GDM1 (cell line): ENCODE results near the gene RADIL.

Source experiments
- DNase-seq: peaks from one replicate; lab custom pipeline; 2025; lab: John Stamatoyannopoulos, UW

Gene RADIL

DNA sequence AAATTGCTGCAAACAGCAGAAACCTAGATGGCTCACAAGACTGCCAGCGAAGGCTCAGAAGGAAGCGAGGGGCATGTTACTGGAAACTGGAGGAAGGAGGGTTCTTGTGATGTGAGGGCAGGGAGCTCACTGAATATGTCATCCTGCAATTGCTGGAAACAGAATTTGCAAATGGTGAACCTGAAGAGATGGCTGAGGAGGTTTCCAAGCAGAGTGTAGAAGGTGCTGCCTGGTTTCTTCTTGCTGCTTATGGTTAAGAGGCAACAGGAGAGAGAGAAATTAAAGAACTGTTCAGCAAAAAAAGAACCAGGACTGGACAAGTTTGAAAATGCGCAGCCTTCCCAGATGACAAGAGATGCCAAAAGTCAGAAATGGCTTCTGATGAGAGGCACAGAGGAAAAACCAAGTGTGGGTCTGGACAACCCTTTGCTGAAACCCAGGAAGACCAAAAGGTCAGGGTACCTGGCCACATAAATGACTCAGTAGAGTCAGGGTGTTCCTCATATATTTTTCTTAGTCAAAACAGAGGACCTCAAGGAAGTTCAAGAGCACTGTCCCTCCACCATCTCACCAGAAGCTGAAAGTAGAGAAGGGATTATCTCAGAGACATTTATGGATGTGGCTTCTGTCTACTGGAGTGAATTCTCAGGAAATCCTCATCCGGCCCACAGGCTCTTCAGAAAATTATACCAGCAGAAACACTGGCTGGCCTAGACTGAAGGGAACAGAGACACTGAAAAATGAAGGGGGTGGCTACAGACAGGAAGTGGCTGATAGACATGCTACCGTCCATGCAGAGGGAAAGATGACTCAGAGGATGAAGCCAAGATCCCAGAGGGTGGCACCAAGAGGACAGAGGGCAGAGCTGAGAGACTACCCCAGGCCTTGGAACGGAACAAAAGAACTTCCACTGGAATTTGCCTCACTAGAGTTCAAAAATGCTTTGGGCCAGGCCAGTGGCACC, 31.8 kb downstream of the RADIL start:
- DNase-seq, result peak; percentile 21

DNA sequence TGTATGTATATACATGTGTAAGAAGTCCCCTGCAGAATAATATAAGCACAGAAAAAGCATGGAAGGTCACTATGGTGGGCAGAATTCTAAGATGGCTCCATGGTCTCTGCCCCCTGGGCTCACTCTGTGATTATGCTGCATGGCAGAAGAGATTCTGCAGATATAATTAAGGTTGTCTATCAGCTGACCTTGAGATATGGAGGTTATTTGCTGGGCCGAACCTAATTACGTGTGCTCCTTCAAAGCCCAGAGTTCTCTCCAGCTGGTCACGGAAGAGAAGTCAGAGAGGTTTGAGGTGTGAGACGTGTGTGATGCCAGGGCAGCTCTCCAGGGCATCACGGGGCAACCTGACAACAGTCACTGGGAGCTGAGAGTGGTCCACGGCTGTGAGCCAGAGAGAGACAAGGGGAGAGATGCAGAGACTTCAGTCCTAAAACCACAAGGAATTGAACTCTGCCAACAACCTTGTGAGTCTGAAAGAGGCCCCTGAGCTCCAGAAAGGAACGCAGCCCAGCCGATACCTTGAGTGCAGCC, 33.2 kb downstream of the RADIL start:
- no peak for DNase-seq

DNA sequence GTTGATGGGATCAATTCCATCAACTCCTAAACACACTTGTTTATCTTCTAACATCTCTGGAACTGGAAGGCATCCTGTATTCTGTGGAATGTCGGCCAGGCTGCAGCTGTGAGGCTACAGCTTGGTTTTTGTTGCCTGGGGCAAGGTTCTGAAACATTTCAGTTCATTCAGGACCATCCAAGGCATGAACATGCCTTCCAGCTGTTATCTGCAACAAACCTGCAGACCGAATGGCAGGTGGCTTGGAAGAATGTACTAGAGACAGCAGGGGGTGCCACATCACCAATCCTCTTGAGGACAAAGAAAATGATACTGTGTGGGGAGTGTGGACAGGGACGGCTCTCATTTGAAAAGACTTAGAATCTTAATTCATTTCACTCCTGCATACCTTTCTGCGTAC, 34.1 kb downstream of the RADIL start:
- no peak for DNase-seq

DNA sequence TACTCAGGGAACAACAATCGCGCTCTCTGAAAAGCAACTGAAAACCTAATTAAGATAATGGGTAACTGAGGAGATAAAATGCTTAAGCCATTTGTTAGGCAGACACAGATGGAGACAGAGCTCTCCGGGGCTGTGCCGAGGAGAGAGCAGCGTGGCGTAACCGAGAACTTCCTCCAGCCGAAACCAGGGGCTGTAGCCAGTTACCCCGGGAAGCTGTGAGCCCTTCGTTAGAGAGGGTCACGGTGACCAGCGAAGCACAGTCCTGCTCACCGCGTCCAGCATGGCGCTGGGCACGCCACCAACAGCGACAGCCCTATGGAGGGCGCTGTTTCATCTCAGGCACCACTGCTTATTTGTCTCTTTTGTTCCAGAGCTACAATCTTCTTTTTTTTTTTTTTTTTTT, 37.8 kb downstream of the RADIL start:
- no peak for DNase-seq

DNA sequence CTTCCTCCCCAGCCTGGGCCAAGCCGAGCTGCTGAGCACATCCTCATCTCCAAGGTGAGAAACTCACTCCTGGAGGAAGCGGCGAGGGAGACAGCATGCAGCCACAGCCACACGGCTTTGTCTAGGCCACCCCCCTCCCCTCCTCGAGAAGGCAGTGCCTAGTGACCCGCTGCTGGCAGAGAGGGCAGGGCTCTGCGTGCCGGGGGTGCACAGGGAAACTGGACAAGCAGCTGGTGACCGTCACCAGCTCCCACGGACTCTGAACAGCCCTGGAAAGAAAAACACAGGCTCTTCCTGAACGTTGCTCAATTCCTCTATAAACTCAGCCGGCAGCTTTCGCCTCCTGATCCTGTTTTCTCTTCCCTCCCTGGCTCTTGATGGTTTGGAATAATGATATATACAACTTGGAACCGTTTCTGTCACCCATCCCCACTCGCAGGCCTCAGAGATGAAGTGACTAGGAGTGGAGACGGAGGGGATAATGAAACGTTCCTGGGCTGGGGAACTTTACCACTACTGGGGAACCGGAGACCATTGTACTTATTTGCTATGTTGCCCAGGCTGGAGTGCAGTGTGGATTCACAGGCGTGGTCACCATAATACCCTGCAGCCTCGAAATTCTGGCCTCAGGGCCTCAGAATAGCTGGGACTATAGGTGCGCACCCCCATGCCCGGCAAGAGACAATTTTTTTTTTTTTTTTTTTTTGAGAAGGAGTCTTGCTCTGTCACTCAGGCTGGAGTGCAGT, 41.0 kb downstream of the RADIL start:
- DNase-seq, result no peak

DNA sequence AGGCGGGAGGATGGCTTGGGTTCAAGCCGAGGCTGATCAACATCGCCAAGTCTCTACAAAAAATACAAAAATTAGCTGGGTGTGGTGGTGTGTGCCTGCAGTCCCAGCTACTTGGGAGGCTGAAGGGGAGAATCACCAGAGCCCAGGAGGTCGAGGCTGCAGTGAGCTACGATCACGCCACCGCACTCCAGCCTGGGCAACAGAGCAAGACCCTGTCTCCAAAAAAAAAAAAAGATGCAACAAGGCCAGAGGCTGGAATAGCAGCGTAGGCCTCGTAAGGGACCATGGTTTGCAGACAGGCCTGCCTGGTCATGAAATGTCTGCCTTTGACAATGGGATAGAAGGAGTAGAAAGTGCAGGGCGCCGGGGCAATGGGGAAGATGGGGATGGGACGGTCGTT, 41.7 kb downstream of the RADIL start:
- DNase-seq, result no peak

DNA sequence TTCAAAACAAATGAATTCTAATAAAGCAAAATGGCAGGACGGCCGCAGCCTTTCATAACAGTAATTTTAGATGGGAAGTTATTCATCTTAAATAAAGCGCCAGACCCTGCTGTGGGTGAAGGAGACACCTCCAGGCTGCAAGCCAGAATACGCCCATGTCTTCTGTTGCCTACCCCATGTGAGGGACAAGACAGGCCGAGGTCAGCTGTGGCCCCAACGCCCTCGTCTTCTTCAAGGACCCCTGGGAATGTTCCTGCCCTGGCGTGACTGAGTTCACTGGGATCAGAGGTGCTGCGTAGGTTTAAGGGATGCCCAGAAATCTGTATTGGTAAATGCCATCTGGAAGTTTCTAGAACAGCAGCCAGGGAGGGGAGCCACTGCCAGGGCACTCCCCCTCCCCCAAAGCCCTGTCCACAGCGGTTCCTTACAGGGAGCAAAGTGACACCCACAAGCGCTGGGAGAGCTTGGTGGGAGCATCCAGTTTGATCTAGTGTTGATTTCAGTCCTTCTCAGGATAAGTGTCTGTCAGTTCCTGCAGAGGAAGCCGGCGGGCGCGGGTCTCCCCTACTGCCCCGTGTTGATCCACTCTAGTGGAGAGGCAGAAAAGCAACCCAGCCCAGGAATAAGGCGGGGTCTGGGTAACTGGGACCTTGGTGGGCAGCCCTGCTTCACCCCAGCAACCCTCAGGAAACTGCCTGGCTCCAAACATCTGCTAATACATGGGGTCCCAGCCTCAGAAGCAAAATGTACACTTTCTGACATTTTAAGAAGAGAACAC, 42.3 kb downstream of the RADIL start:
- DNase-seq, result no peak

DNA sequence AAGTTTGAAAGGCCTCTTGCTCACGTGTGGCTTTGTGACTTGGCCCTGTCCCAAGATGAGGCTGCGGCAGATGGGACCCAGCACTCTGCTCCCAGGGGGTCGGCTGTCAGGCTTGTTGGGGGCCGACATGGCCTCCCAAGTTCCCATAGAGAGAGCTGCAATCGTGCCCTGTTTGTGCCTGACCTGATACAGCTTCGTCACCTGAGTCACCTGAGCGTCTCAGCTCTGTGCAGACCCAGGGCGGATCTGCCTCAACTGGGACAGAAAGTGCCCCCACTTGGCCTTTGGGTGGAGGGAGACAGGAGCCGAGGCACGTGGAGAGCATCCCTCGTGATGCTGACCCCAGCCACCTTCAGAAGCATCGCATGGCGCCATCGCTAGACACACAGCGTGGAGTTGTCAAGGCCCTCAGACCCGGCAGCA, 43.4 kb downstream of the RADIL start:
- no peak for DNase-seq

DNA sequence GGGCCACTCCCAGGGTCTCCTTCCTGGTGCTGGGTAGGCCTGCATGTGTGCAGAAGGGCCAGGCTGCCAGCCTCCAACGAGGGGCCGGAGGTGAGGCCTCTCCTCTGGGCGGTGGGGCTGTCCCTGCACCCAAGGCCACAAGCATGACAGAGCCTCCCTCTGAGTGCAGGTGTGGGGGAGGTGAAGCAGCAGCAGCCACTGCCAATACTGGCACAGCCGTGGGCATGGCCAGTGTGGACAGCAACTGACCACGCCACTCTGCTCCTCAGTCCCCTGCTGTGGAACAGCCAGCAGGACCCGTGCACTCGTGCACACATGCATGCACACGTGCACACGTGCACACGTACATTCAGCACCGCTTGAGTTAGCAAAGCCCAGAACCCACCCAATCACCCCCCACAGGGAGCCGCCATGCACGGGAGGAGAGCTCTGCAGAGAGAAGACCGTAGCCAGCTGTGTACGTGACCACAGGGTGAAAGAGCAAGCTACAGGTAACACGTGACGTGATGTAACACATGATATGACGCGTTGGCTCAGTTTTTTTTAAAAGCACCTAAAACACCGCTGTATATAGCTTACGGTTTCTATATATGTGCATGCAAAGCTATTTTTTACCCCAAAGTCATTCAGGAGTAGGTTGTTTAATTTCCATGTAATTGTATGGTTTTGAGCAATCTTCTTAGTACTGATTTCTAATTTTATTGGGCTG, 44.7 kb downstream of the RADIL start:
- no peak for DNase-seq

DNA sequence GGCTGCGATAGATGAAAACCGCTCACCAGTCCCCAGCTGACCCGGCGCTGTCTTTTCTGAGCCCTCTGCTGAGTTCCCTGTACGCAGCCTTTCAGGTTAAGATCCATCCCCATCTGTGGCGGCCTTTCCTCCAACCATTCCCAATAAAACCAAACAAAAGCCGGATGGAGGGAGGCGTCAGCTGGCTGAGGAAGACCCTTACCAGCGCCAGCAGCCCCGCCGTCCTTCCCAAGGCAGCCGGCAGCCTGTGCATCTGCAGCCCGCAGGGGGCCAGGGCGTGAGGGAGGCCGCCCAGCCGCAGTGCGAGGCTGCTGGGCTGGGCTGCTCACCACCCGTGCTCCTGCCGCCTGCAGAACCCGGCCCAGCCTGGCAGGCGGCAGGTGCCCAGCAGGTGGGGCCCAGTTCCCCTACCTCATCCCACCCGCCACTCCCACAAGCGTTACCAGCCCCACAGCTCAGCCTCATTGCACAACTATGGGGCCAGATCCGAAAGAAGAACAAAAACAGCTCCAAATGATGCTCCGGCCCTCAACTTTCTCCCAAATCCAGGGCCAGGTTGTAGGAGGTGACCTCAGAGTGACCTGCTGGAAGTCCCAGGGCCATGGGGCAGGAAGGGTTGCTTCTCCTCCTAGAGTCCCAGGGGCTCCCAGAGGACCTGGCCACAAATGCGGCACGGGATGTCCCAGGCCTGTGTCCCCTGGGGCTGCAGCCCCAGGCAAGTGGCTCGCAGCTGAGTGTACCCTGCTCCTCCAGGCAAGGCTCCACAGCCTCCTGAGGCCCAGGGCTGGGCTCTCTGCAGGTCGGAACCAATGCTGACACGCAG, 45.5 kb downstream of the RADIL start:
- DNase-seq, result no peak

DNA sequence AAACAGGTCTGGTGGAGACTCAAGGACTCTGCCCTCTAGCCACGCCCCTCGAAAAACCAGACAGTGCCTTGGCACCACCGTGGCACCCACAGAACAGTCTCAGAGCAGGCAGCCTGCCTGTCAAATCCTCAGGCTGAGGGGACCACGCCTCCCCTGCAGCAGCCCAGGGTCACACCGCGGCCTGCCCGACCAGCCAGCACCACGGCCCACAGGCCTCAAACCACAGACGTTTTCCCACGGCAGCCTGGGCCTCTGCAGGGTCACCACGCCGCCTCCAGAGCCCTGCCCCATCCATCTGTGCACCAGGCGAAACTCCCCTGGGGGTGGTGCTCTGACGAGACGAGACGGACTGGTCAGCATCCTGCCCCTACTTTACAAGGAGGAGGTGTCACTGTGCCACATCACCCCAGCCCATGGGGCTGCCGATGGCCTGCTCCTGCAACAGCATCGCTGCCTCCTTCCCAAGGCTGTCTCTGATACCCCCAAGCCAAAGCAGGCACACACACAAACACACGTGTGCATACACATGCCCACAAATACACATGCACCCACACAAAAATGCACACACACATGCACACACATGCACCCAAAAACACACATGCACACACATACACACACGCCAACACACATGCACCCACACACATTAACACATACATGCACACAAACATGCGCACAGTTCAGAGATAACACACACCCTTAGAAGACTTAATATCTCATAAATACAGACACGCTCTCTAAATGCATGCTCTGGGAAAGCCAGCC, 46.3 kb downstream of the RADIL start:
- no peak for DNase-seq

DNA sequence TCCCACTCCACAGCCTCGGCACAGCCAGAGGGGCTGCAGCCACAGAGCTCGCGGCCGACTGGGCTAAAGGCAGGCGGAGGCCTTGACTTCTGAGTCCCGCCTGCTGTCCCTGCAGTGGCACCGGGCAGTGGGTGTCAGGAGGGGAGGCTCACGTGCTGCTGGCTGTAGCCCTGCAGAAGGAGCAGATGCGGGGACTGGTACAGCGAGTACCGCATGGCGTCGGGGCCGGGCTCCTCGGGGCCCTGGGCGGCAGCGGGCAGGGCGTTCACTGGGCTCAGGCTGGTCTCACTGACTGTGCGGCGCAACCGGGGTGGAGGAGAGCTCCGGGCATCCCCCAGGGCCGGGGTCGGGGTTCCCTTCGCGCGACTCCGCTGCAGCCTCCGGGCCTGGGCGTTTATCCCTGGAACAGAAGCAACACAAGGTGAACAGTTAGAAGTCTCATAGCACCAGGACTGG, 47.3 kb downstream of the RADIL start:
- DNase-seq, result no peak

DNA sequence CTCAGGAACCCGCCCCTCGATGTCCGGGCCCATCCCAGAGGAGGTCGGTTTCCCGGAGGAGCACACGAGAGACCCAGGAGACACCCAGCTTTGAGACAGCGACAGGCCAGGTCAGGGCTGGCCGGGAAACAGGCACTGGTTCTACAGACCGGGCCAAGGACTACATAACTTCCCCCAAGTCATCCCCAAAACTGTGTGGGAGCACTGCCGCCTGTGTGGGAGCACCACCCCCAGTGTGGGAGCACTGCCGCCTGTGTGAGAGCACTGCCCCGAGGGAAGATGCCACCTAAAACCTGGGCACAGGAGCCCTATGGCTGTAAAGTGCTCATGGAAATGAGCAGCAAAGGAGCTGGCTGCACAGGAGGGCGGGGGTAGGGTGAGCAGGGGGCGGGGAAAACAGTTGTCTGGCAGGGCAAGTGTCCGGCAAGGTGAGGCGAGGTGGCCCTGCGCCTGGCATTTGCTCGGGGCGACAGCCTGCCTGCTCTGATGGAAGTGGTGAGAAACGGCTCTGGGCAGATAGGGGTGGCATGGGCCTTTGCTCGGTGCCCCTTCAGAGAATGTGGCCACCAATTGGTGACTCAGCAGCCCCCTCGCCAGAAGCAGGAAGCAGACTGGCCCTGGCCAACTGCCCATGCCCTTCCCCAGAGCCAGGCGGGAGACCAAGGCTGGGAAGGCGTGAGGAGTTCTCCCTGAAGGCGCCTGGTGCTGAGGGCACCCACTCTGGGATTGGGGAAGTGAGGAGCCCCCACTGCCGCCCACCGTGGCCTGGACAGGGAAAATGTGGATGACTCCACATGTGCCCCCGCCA, 47.9 kb downstream of the RADIL start:
- no peak for DNase-seq

DNA sequence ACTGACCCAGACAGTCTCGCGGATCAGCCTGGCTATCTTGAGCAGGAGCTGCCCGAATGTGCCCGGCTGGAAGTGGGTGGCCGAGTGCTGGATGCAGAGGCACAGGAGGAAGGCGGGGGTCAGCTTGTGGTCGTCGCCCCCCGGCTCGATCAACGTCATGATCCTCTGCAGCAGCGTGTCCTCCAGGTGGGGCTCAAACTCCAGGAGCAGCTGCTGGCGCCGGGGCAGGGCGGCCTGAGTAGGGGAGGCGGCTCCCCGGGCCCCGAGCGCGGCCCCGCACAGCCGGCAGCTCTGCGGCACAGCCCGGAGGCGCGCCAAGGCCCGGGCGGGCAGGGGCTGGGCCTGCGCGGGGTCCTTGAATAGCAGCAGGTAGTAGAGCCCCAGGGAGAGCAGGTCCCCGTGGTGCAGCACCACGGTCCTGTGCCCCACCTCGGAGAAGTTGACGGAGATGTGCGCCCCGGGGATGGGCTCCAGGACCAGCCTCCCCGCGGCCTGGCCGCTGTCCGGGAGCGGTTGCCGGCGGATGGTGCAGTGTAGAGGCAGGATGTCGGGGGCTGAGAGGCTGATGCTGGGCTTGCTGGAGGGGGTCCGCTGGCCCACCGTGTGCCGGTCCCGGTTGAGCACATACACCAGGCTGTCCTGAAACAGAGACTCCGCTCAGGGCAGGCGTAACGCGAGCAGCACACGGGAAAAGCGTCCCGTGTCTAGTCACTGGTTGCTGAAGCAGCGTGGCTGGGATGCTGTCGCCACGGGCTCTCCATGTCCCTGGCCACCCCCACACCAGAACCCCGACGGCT, 48.7 kb downstream of the RADIL start:
- no peak for DNase-seq

DNA sequence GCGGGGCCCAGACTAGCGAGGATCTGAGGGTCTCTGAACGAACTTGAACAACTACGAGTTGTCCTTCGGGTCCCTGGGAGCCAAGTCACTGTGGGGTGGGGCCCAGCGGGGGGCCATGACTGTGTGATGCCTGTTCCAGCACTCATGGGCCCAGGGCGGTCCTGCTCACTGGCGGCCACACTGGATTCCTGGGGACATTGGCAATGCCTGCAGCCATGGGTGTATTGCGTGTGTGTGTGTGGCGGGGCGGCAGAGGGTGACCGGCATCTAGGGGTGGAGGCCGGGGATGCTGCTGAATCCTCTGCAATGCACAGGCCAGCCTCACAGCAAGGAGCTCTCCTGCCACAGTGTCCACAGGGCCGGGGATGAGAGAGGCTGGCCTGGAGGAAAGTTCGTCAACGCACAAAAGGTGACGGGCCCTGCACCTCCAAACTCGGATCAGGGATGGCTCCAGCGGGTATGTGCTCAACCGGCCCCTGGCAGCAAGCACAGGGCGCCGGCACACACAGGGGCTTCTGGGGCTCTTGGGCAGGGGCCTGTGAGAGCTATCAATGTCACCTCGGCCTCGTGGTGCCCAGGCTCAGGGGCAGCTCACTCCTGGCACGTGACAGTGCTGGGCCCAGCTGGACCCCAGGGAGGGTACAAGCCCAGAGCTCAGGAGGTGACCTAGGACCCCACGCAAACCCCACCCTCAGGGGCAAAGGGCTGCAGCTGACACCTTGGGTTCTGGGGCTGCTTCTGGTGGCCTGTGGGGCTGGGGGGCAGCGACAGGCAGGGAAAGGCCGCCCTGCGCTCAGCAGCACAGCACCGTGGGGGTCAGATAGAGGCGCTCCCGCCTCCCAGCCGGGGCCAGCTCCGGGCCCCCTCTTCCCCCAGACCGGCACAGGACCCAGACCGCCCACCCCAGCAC, 49.6 kb downstream of the RADIL start:
- DNase-seq, result no peak

DNA sequence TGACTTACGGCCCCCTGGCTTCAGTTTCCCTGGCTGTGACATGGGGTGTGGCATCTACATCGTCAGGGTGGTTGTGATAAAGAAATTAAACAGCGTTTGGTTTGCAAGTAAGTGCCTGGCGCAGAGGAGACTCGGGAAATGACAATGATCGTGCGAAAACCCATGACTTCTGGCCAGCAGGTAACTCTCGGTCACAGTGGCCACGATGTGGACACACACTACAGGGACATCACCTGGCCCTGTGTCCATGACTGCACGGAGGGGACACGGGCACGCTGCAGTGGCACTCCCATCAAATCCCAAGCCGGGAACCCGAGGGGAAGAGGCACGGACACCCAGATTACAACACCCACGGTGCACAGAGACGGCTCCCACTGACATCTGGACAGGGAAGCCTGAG, 50.3 kb downstream of the RADIL start:
- no peak for DNase-seq

DNA sequence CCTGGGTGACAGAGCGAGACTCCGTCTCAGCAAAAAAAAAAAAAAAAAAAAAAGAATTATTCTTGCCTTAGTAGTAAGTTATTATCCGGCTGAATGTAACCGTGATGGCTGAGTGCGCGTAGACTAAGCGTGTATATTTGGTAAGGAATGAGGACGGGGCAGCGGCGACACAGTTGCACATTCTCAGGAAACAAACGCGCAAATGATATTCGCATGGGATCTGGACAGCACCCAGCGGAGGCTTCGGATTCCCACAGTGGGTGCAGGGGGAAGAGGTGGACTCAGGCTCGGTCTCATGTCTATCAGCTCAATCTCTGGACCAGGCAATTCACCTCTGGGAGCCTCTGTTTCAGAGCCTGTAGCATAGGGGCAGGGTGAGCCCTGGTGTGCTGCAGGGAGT, 50.8 kb downstream of the RADIL start:
- no peak for DNase-seq
